ENCODE measurements around the gene PPP2R3B. TPM values are rescaled to one million over a fixed set of nuclear protein-coding genes. Genes with fewer than 3 reads are reported as not detected.

Gene PPP2R3B
- total and polyA plus RNA-seq, 2 of the 4 experiments (the other 2 are of a cell fraction): 13.2 to 13.3 TPM

GRCh38 chrX:334971-335757, 51.5 kb downstream of the PPP2R3B start:
- Histone ChIP-seq H3K4me1 (ENCODE audit: control insufficient read depth, insufficient read depth, low read length) (peaks cover 3% of the 10 kb centered on the region), H3K27me3 (ENCODE audit: control insufficient read depth, insufficient read depth, low read length) (no peaks in the 10 kb centered on the region), H3K4ac (ENCODE audit: low read depth, low read length) (no peak overlapping the region), H3K36me3 (ENCODE audit: control insufficient read depth, insufficient read depth, low read length) (peaks cover 21% of the 10 kb centered on the region; the same call in 1 of the 2 replicates), H3K27ac (ENCODE audit: insufficient read depth, low read length) (no peak overlapping the region), H3K23ac (ENCODE audit: low read depth, low read length) (no peak overlapping the region), H2AK5ac (ENCODE audit: low read depth, low read length) (no peak overlapping the region), H3K14ac (replicated peaks; ENCODE audit: low read depth, low read length) (no peak overlapping the region), H3K79me1 (ENCODE audit: low read depth in 1 of 2, low read length in 2 of 2) (no peaks in the 10 kb centered on the region), H2BK5ac (ENCODE audit: low read depth, low read length, poor library complexity, severe bottlenecking) (no peak overlapping the region), H4K5ac (ENCODE audit: low read depth, low read length) (no peak overlapping the region), H4K20me1 (ENCODE audit: insufficient read depth, low read length) (no peaks in the 10 kb centered on the region; the same call in 1 of the 2 replicates), H2BK15ac (ENCODE audit: low read depth, low read length) (no peak overlapping the region), H2AFZ (replicated peaks; ENCODE audit: low read length, poor library complexity) (no peak overlapping the region), H4K8ac (ENCODE audit: low read depth in 2 of 2, low read length in 2 of 2) (no peak overlapping the region), H2BK20ac (ENCODE audit: low read depth, low read length) (no peak overlapping the region), H3K56ac (ENCODE audit: extremely low read depth, insufficient read depth, low read length) (no peak overlapping the region), H3K4me3 (ENCODE audit: insufficient read depth, low read depth, low read length) (no peak overlapping the region), H4K91ac (ENCODE audit: insufficient read depth, low read depth, low read length) (no peak overlapping the region), H2AK9ac (replicated peaks; ENCODE audit: low read depth, low read length, poor library complexity) (no peak overlapping the region), H3K18ac (ENCODE audit: low read depth, low read length) (no peak overlapping the region), H3K4me2 (ENCODE audit: low read depth, low read length) (no peak overlapping the region), H3K9ac (ENCODE audit: low read depth, low read length) (no peak overlapping the region), H2BK120ac (ENCODE audit: low read depth, low read length) (no peak overlapping the region), H3K9me1 (ENCODE audit: insufficient read depth, low read length) (no peaks in the 10 kb centered on the region), H3K9me3 (ENCODE audit: control insufficient read depth, insufficient read depth, low read length) (peaks cover 3% of the 10 kb centered on the region; the same call in 1 of the 2 replicates)
- in situ Hi-C loops (cut with MboI; ENCODE audit: low sequenced_read_pairs): no loop called here
- no TSS peak for BruUV-seq (replicated peaks)
- 97% methylated on average over 41 of the region's 47 CpGs; no CpG with 5 or more reads in 1 of the 2 experiments for WGBS, 2 experiments (ENCODE audit: extremely low coverage in 2 of 2, insufficient read length in 1 of 2)
- dilution Hi-C loops (cut with HindIII; ENCODE audit: low sequenced_read_pairs, unreplicated experiment): no loop called here
- CTCF ChIA-PET: no interaction called here
- intact Hi-C loops (cut with micrococcal nuclease): no loop called here
- POLR2A ChIA-PET (ENCODE audit: unreplicated experiment): no interaction called here
- DNase-seq: no peak
- TF ChIP-seq MXI1 (IDR thresholded peaks at IDR 0.05; ENCODE audit: borderline replicate concordance, low read depth, low read length) (no peak), MAFK (IDR thresholded peaks at IDR 0.05; ENCODE audit: low read depth, low read length) (no peak), SMC3 (IDR thresholded peaks at IDR 0.05; ENCODE audit: low read depth, low read length) (no peak), RFX5 (IDR thresholded peaks at IDR 0.05; ENCODE audit: low read depth, low read length) (no peak), CEBPB (IDR thresholded peaks at IDR 0.05; ENCODE audit: low read depth, low read length) (no peak), RCOR1 (IDR thresholded peaks at IDR 0.05; ENCODE audit: insufficient replicate concordance, low read length) (no peak), NFE2L2 (IDR thresholded peaks at IDR 0.05; ENCODE audit: low read depth, low read length) (no peak), CTCF (conservative IDR thresholded peaks at IDR 0.05; ENCODE audit: low read depth, low read length) (no peak), FOS (IDR thresholded peaks at IDR 0.05; ENCODE audit: low read depth, low read length) (no peak), BHLHE40 (IDR thresholded peaks at IDR 0.05; ENCODE audit: low read depth, low read length) (no peak), MAZ (IDR thresholded peaks at IDR 0.05; ENCODE audit: borderline replicate concordance, low read depth, low read length) (no peak), POLR2A (IDR thresholded peaks at IDR 0.05; ENCODE audit: low read depth, low read length) (no peak), ELK1 (IDR thresholded peaks at IDR 0.05; ENCODE audit: borderline replicate concordance, low read depth, low read length) (no peak), RAD21 (IDR thresholded peaks at IDR 0.05; ENCODE audit: low read length) (no peak), CHD1 (IDR thresholded peaks at IDR 0.05; ENCODE audit: low read depth, low read length) (no peak), USF2 (IDR thresholded peaks at IDR 0.05; ENCODE audit: low read depth, low read length) (no peak)
- no peak for ATAC-seq (ENCODE audit: low read depth)
